SK-N-SH treated with all-trans-retinoic acid at 6 μM for 48 hours (cell line): Measurements from ENCODE around the gene PTX3.

Experiments
- ATAC-seq: fragments of 200-7000 bp; cut with Tn5 transposase; 3 replicates; pipeline ENCODE4 v1.9.1; 2020; ENCODE audit warnings: mild to moderate bottlenecking, moderate library complexity
- ARNTL ChIP-seq: fragments of 450-650 bp; formaldehyde crosslinking; IDR thresholded peaks from 2 replicates; pipeline ENCODE4 v1.5.0; 2020; ENCODE audit warnings: low read depth, mild to moderate bottlenecking, moderate library complexity, borderline replicate concordance
- BACH2 ChIP-seq: fragments of 250-450 bp; sonication (Bioruptor Pico); IDR thresholded peaks from 2 replicates; pipeline ENCODE4 v1.9.0; 2021; ENCODE audit warnings: mild to moderate bottlenecking, borderline replicate concordance
- CSDC2 ChIP-seq: fragments of 250-450 bp; sonication (Bioruptor Pico); IDR thresholded peaks from 2 replicates; pipeline ENCODE4 v1.5.0; 2020; ENCODE audit warnings: mild to moderate bottlenecking, moderate library complexity
- ESRRG ChIP-seq: fragments of 250-450 bp; sonication (Bioruptor Pico); IDR thresholded peaks from 2 replicates; pipeline ENCODE4 v1.6.1; 2021; ENCODE audit warnings: mild to moderate bottlenecking
- GLIS3 ChIP-seq: fragments of 250-450 bp; sonication (Bioruptor Pico); IDR thresholded peaks from 2 replicates; pipeline ENCODE4 v1.5.0; 2020; ENCODE audit warnings: mild to moderate bottlenecking, moderate library complexity
- ISL1 ChIP-seq: fragments of 250-450 bp; sonication (Bioruptor Pico); IDR thresholded peaks from 2 replicates; pipeline ENCODE4 v2.1.2; 2022; ENCODE audit warnings: mild to moderate bottlenecking, moderate library complexity
- PPARA ChIP-seq: fragments of 250-450 bp; sonication (Bioruptor Pico); IDR thresholded peaks from 2 replicates; pipeline ENCODE4 v1.5.0; 2020; ENCODE audit warnings: mild to moderate bottlenecking, borderline replicate concordance
- RARB ChIP-seq: fragments of 250-450 bp; sonication (Bioruptor Pico); IDR thresholded peaks from 2 replicates; pipeline ENCODE4 v1.8.0; 2021; ENCODE audit warnings: mild to moderate bottlenecking, moderate library complexity
- SNAI2 ChIP-seq: fragments of 250-450 bp; sonication (Bioruptor Pico); IDR thresholded peaks from 2 replicates; pipeline ENCODE4 v1.5.0; 2020; ENCODE audit warnings: mild to moderate bottlenecking, moderate library complexity
- TCF4 ChIP-seq: fragments of 250-450 bp; sonication (Bioruptor Pico); IDR thresholded peaks from 2 replicates; pipeline ENCODE4 v1.8.0; 2021; ENCODE audit warnings: mild to moderate bottlenecking, moderate library complexity, borderline replicate concordance
- TOX ChIP-seq: fragments of 250-450 bp; sonication (Bioruptor Pico); IDR thresholded peaks from 2 replicates; pipeline ENCODE4 v1.8.0; 2021; ENCODE audit warnings: mild to moderate bottlenecking, moderate library complexity, borderline replicate concordance
- ZC3H10 ChIP-seq: fragments of 250-450 bp; sonication (Bioruptor Pico); IDR thresholded peaks from 2 replicates; pipeline ENCODE4 v1.5.1; 2021; ENCODE audit warnings: mild to moderate bottlenecking, moderate library complexity
- ZFP3 ChIP-seq: fragments of 250-450 bp; sonication (Bioruptor Pico); IDR thresholded peaks from 2 replicates; pipeline ENCODE4 v1.5.0; 2020; ENCODE audit warnings: mild to moderate bottlenecking, moderate library complexity
- ZFP30 ChIP-seq: fragments of 450-650 bp; formaldehyde crosslinking; IDR thresholded peaks from 2 replicates; pipeline ENCODE4 v1.5.0; 2022; ENCODE audit warnings: mild to moderate bottlenecking, moderate library complexity
- ZNF565 ChIP-seq: fragments of 450-650 bp; formaldehyde crosslinking; conservative IDR thresholded peaks from 2 replicates; pipeline ENCODE4 v1.5.0; 2020; ENCODE audit warnings: low read depth, mild to moderate bottlenecking, moderate library complexity
- ZNF70 ChIP-seq: fragments of 450-650 bp; formaldehyde crosslinking; IDR thresholded peaks from 2 replicates; pipeline ENCODE4 v1.5.0; 2020; ENCODE audit warnings: mild to moderate bottlenecking, moderate library complexity
- ZNF8 ChIP-seq: fragments of 450-650 bp; formaldehyde crosslinking; IDR thresholded peaks from 2 replicates; pipeline ENCODE4 v1.5.0; 2020; ENCODE audit warnings: mild to moderate bottlenecking, moderate library complexity
- TF ChIP-seq, protein P1 (sequence below): fragments of 250-450 bp; sonication (Bioruptor Pico); IDR thresholded peaks from 2 replicates; pipeline ENCODE4 v1.5.1; 2020; ENCODE audit warnings: low read depth, mild to moderate bottlenecking, moderate library complexity
- TF ChIP-seq, protein P2 (sequence below): fragments of 250-450 bp; sonication (Bioruptor Pico); IDR thresholded peaks from 2 replicates; pipeline ENCODE4 v1.5.1; 2021; ENCODE audit warnings: mild to moderate bottlenecking, moderate library complexity
- TF ChIP-seq, protein P3 (sequence below): fragments of 250-450 bp; sonication (Bioruptor Pico); IDR thresholded peaks from 2 replicates; pipeline ENCODE4 v1.8.0; 2020; ENCODE audit warnings: mild to moderate bottlenecking, moderate library complexity, borderline replicate concordance
- TF ChIP-seq, protein P4 (sequence below): fragments of 250-450 bp; sonication (Bioruptor Pico); IDR thresholded peaks from 2 replicates; pipeline ENCODE4 v1.5.0; 2020; ENCODE audit warnings: mild to moderate bottlenecking, moderate library complexity

PTX3 gene

DNA sequence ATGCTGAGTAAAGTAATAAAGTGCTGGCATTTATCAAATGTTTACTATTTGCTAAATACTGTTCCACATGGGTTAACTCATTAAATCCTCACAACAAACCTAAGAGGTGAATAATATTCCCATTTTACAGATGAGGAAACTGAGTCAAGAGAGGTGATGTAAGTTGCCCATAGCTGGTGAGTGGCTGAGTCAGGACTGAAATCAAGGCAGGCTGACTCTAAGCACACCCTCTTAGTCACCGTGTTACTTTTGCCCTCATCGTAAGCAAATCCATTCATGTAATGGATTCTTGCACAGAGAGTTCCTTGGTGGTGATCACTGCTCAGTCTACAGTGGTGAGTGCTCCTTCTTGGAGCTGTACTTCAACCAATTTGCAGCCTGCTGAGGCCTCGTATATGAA is 28.9 kb upstream of the PTX3 start:
- ATAC-seq: no peak
- TF ChIP-seq ZFP3 (CRISPR knock-in tag) (no peak), BACH2 (no peak), PPARA (CRISPR knock-in tag) (no peak), ZNF8 (CRISPR knock-in tag) (no peak), RARB (no peak), ZNF565 (CRISPR knock-in tag) (no peak), ZNF70 (CRISPR knock-in tag) (no peak)
- TF ChIP-seq, protein P1, sequence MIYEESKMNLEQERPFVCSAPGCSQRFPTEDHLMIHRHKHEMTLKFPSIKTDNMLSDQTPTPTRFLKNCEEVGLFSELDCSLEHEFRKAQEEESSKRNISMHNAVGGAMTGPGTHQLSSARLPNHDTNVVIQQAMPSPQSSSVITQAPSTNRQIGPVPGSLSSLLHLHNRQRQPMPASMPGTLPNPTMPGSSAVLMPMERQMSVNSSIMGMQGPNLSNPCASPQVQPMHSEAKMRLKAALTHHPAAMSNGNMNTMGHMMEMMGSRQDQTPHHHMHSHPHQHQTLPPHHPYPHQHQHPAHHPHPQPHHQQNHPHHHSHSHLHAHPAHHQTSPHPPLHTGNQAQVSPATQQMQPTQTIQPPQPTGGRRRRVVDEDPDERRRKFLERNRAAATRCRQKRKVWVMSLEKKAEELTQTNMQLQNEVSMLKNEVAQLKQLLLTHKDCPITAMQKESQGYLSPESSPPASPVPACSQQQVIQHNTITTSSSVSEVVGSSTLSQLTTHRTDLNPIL (CRISPR knock-in tag): no peak

DNA sequence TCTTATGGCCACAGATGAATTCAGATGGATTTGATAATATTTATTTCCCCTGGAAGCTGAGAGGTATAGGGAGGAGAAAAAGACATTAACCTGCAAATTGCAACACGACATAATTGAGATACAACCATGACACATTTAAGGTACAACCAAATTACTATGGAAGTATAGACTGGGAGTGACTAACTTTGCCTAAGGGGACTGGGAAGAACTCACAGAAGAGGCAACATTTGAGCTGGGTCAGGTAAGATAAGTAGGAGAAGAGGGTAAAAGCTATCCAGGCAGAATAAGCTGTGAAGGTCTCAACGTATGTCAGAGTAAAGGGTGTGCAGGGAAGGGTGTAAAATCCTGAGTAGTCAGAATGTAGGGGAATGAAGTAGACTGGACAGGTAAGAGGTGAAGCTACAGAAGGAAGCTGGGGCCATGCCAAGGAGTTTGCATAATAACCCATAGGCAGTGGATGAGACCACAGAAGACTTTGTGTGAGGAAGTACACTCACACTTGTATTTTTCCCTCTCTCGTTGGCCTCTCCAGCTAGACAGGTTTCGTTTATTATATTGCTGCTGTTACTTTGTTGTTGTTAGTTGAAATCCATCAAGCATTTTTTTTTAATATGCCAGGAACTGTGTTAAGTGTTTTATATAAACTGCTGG is 28.0 kb upstream of the PTX3 start:
- no peak for ATAC-seq
- TF ChIP-seq ZC3H10 (CRISPR knock-in tag) (no peak), TOX (CRISPR knock-in tag) (no peak), ISL1 (CRISPR knock-in tag) (no peak), TCF4 (no peak), ESRRG (CRISPR knock-in tag) (no peak), ZFP30 (CRISPR knock-in tag) (no peak), PPARA (CRISPR knock-in tag) (no peak), GLIS3 (CRISPR knock-in tag) (no peak), ARNTL (CRISPR knock-in tag) (no peak), BACH2 (no peak), RARB (no peak), SNAI2 (CRISPR knock-in tag) (no peak)
- TF ChIP-seq, protein P2, sequence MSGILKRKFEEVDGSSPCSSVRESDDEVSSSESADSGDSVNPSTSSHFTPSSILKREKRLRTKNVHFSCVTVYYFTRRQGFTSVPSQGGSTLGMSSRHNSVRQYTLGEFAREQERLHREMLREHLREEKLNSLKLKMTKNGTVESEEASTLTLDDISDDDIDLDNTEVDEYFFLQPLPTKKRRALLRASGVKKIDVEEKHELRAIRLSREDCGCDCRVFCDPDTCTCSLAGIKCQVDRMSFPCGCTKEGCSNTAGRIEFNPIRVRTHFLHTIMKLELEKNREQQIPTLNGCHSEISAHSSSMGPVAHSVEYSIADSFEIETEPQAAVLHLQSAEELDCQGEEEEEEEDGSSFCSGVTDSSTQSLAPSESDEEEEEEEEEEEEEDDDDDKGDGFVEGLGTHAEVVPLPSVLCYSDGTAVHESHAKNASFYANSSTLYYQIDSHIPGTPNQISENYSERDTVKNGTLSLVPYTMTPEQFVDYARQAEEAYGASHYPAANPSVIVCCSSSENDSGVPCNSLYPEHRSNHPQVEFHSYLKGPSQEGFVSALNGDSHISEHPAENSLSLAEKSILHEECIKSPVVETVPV (CRISPR knock-in tag): no peak
- TF ChIP-seq, protein P3, sequence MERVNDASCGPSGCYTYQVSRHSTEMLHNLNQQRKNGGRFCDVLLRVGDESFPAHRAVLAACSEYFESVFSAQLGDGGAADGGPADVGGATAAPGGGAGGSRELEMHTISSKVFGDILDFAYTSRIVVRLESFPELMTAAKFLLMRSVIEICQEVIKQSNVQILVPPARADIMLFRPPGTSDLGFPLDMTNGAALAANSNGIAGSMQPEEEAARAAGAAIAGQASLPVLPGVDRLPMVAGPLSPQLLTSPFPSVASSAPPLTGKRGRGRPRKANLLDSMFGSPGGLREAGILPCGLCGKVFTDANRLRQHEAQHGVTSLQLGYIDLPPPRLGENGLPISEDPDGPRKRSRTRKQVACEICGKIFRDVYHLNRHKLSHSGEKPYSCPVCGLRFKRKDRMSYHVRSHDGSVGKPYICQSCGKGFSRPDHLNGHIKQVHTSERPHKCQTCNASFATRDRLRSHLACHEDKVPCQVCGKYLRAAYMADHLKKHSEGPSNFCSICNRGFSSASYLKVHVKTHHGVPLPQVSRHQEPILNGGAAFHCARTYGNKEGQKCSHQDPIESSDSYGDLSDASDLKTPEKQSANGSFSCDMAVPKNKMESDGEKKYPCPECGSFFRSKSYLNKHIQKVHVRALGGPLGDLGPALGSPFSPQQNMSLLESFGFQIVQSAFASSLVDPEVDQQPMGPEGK (CRISPR knock-in tag): no peak
- TF ChIP-seq, protein P1 (CRISPR knock-in tag): no peak
- TF ChIP-seq, protein P4, sequence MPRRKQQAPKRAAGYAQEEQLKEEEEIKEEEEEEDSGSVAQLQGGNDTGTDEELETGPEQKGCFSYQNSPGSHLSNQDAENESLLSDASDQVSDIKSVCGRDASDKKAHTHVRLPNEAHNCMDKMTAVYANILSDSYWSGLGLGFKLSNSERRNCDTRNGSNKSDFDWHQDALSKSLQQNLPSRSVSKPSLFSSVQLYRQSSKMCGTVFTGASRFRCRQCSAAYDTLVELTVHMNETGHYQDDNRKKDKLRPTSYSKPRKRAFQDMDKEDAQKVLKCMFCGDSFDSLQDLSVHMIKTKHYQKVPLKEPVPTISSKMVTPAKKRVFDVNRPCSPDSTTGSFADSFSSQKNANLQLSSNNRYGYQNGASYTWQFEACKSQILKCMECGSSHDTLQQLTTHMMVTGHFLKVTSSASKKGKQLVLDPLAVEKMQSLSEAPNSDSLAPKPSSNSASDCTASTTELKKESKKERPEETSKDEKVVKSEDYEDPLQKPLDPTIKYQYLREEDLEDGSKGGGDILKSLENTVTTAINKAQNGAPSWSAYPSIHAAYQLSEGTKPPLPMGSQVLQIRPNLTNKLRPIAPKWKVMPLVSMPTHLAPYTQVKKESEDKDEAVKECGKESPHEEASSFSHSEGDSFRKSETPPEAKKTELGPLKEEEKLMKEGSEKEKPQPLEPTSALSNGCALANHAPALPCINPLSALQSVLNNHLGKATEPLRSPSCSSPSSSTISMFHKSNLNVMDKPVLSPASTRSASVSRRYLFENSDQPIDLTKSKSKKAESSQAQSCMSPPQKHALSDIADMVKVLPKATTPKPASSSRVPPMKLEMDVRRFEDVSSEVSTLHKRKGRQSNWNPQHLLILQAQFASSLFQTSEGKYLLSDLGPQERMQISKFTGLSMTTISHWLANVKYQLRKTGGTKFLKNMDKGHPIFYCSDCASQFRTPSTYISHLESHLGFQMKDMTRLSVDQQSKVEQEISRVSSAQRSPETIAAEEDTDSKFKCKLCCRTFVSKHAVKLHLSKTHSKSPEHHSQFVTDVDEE (CRISPR knock-in tag): no peak

DNA sequence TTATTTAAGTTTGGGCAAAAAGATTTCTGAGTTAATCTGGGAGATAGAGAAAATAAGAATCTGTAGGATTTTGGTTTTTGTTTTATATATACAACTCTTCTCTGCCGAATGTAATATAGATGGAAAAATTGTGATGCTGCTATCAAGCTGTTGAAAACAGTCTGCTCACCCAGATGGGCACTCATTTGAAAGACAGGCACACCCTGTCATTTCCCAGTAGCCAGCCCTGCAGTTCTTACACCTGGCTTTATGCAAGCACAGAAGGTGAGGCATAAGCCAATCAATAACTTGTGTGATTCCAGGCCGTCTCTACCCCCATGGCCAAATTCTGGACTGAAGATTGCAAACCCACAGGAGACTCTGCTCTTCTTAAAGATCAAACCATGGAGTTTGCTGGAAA is 27.1 kb upstream of the PTX3 start:
- ATAC-seq: no peak
- TF ChIP-seq ZNF70 (CRISPR knock-in tag): no peak
- TF ChIP-seq SNAI2 (CRISPR knock-in tag): no peak
- no peak for TF ChIP-seq TCF4
- TF ChIP-seq, protein P3 (CRISPR knock-in tag): no peak
- TF ChIP-seq ESRRG (CRISPR knock-in tag): no peak
- TF ChIP-seq, protein P1 (CRISPR knock-in tag): no peak
- TF ChIP-seq GLIS3 (CRISPR knock-in tag): no peak
- no peak for TF ChIP-seq ZFP30 (CRISPR knock-in tag)
- no peak for TF ChIP-seq CSDC2 (CRISPR knock-in tag)
- TF ChIP-seq ARNTL (CRISPR knock-in tag): no peak
- no peak for TF ChIP-seq ZNF565 (CRISPR knock-in tag)
- TF ChIP-seq RARB: no peak
